MCF 10A (cell line): Measurements from ENCODE around the gene CDCA8. TPM values are rescaled to one million over a fixed set of nuclear protein-coding genes. Genes with fewer than 3 reads are reported as not detected.

Experiments used
- BruUV-seq: library from RNA; stranded (reverse); fragments of 400-500 nt; replicated peaks from 2 replicates; lab custom pipeline; 2021; lab: Mats Ljungman, UMichigan
- CTCF ChIA-PET: fragments of 300-600 bp; sonication (Branson Sonifier 250); formaldehyde crosslinking; extraction: SDS; loops from one replicate; lab custom pipeline; 2021; ENCODE audit warnings: antibody characterized with exemption, inconsistent platforms; lab: Yijun Ruan, JAX
- POLR2A ChIA-PET: fragments of 300-600, 350-650 bp; sonication (Branson Sonifier 250); formaldehyde crosslinking; extraction: SDS; loops from one replicate; lab custom pipeline; 2020; ENCODE audit warnings: antibody characterized with exemption, inconsistent platforms; lab: Yijun Ruan, JAX
- DNase-seq: peaks from one replicate; pipeline ENCODE4 v3.0.0-alpha.2; 2018; ENCODE audit not compliant: unreplicated experiment
- H3K27ac Mint-ChIP-seq: one replicate; pipeline ENCODE4 v1.8.0; 2022; ENCODE audit warnings: mild to moderate bottlenecking, low read depth, mixed read lengths; ENCODE audit not compliant: unreplicated experiment
- H3K27me3 Mint-ChIP-seq: one replicate; pipeline ENCODE4 v1.8.0; 2022; ENCODE audit warnings: mixed read lengths; ENCODE audit not compliant: insufficient read depth, unreplicated experiment
- H3K36me3 Mint-ChIP-seq: one replicate; pipeline ENCODE4 v1.8.0; 2022; ENCODE audit warnings: mild to moderate bottlenecking, moderate library complexity, mixed read lengths; ENCODE audit not compliant: insufficient read depth, unreplicated experiment
- H3K4me1 Mint-ChIP-seq: one replicate; pipeline ENCODE4 v1.8.0; 2022; ENCODE audit warnings: mixed read lengths; ENCODE audit not compliant: insufficient read depth, unreplicated experiment
- H3K4me3 Mint-ChIP-seq: one replicate; pipeline ENCODE4 v1.8.0; 2022; ENCODE audit warnings: mild to moderate bottlenecking, moderate library complexity, mixed read lengths; ENCODE audit not compliant: unreplicated experiment
- H3K9me3 Mint-ChIP-seq: one replicate; pipeline ENCODE4 v1.8.0; 2022; ENCODE audit warnings: mixed read lengths; ENCODE audit not compliant: unreplicated experiment
- intact Hi-C: fragments of 100-400 bp; cut with micrococcal nuclease; formaldehyde crosslinking; loops from 2 replicates; pipeline ENCODE4 v1.14.1; 2022
- total RNA-seq: library from RNA; stranded (reverse); gene quantifications from 2 replicates; pipeline ENCODE4 v1.2.3, GENCODE V29; 2022
- TF ChIP-seq, protein P1 (sequence below): fragments of 200-600 bp; IDR thresholded peaks from one replicate; pipeline ENCODE4 v1.8.0; 2022; ENCODE audit warnings: antibody characterized with exemption, mild to moderate bottlenecking; ENCODE audit not compliant: unreplicated experiment

Gene CDCA8
- total RNA-seq, 1 experiment from 2014 or later: 21.8 TPM

DNA sequence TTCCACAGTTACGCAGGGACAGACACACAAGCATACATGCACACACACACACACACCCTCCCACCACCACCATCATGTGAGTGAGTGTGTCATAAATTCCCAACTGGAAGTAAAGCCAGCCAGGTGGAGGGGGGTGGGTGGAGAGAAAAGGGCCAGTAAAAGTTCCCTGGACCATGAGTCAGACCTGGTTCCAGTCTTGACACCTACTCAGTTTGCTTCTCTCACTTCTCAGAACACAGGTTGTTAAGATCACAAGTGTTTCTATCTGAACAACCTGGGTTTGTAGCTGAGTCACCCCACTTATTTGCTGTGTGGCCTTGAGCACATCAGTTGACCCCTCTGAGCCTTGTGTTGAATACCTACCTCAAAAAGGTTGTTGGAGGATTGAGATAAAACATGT lies 63.0 kb downstream of the CDCA8 start:
- POLR2A ChIA-PET: interaction anchor here (0.6 to 0.8 kb wide), 3 partner anchors 53 to 159 kb away, joined by 3 to 4 read pairs (median 3); partner anchors contain the start of genes GNL2 and YRDC
- H3K4me1 Mint-ChIP-seq: no peaks in the 10 kb centered on the region
- no peaks in the 10 kb centered on the region for H3K9me3 Mint-ChIP-seq
- DNase-seq: peak; percentile 63
- BruUV-seq: no TSS peak
- TF ChIP-seq, protein P1, sequence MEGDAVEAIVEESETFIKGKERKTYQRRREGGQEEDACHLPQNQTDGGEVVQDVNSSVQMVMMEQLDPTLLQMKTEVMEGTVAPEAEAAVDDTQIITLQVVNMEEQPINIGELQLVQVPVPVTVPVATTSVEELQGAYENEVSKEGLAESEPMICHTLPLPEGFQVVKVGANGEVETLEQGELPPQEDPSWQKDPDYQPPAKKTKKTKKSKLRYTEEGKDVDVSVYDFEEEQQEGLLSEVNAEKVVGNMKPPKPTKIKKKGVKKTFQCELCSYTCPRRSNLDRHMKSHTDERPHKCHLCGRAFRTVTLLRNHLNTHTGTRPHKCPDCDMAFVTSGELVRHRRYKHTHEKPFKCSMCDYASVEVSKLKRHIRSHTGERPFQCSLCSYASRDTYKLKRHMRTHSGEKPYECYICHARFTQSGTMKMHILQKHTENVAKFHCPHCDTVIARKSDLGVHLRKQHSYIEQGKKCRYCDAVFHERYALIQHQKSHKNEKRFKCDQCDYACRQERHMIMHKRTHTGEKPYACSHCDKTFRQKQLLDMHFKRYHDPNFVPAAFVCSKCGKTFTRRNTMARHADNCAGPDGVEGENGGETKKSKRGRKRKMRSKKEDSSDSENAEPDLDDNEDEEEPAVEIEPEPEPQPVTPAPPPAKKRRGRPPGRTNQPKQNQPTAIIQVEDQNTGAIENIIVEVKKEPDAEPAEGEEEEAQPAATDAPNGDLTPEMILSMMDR: no peak
- H3K27me3 Mint-ChIP-seq: peaks cover 13% of the 10 kb centered on the region
- intact Hi-C loops: no loop called here
- no peak overlapping the region for H3K4me3 Mint-ChIP-seq
- CTCF ChIA-PET: interaction anchor here (0.5 kb wide), 1 partner anchor 227 kb away, joined by 4 read pairs; no protein-coding TSS in a partner anchor
- no peaks in the 10 kb centered on the region for H3K36me3 Mint-ChIP-seq
- no peak overlapping the region for H3K27ac Mint-ChIP-seq

DNA sequence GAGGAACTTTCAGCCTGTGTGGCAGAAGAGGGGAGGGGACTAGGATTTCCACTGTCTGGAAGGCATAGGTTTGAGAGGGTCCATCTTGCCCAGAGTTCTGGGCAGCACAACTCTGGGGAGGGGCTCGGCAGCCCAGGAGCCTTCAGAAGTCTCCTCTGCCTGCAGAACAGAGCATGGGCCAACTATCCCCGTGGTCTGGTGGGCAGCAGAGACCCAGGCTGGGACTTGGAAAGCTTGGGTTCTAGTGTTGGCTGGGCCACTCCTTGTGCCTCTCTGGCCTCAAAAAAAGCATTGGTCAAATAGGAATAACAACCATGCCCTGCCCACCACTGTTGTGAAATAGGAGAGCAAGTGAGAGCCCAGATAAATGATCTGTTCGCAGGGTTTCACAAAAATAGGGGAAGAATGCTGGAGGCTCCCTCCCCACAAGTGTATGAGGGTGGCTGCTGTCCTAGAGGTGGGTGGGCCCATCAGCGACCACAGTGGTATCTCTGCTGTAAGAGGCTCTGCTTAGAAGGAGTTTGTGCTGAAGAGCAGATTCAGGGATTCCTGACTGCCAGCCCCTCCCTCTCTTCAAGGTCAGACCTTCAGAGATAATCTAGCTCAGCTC lies 63.7 kb downstream of the CDCA8 start:
- Mint-ChIP-seq H3K4me3 (no peak overlapping the region), H3K9me3 (no peaks in the 10 kb centered on the region), H3K27ac (no peak overlapping the region), H3K4me1 (no peaks in the 10 kb centered on the region), H3K36me3 (no peaks in the 10 kb centered on the region), H3K27me3 (peaks cover 13% of the 10 kb centered on the region)
- no TSS peak for BruUV-seq
- POLR2A ChIA-PET: interaction anchor here (0.6 to 0.8 kb wide), 2 partner anchors 52 to 82 kb away, joined by 3 to 4 read pairs; partner anchors contain the start of gene YRDC
- intact Hi-C loops: no loop called here
- DNase-seq: no peak
- CTCF ChIA-PET: interaction anchor here (0.6 kb wide), 1 partner anchor 158 kb away, joined by 3 read pairs; no protein-coding TSS in a partner anchor
- TF ChIP-seq, protein P1: no peak

Other genes starting within 250 kb of the CDCA8 start
- 37.2 and 51.4 TPM in 2 replicates for gene ZC3H12A, start 217.9 kb upstream of the CDCA8 start, total RNA-seq
- 71.3 and 72.0 TPM in 2 replicates for gene MEAF6, start 177.8 kb upstream of the CDCA8 start, total RNA-seq
- gene SNIP1, start 138.2 kb upstream of the CDCA8 start, total RNA-seq: 26.4 and 32.0 TPM in 2 replicates
- not detected in 2 replicates for gene DNALI1, start 135.6 kb upstream of the CDCA8 start, total RNA-seq
- 103 and 133 TPM in 2 replicates for gene GNL2, start 96.6 kb upstream of the CDCA8 start, total RNA-seq
- gene RSPO1, start 57.6 kb upstream of the CDCA8 start, total RNA-seq: not detected in 2 replicates
- gene EPHA10, start 72.6 kb downstream of the CDCA8 start, total RNA-seq: 0.74 and 1.0 TPM in 2 replicates
- gene MANEAL, start 101.3 kb downstream of the CDCA8 start, total RNA-seq: 11.6 and 12.3 TPM in 2 replicates
- 72.4 and 81.5 TPM in 2 replicates for gene C1orf122, start 115.3 kb downstream of the CDCA8 start, total RNA-seq
- 40.4 and 41.5 TPM in 2 replicates for gene YRDC, start 115.7 kb downstream of the CDCA8 start, total RNA-seq
- 28.4 and 34.7 TPM in 2 replicates for gene MTF1, start 167.1 kb downstream of the CDCA8 start, total RNA-seq